ENCODE results near the gene EFCAB13. TPM values are rescaled to one million over a fixed set of nuclear protein-coding genes. Genes with fewer than 3 reads are reported as not detected.

Gene EFCAB13
- total RNA-seq, 1 donor: 6.9 TPM

GRCh38 chr17:47404006-47404405 is 80.3 kb downstream of the EFCAB13 start:
- no peak overlapping the region for H2AFZ ChIP-seq (ENCODE audit: low read length)
- no peak overlapping the region for H3K27ac ChIP-seq (ENCODE audit: low read depth, low read length)
- no peak overlapping the region for H3K4me3 ChIP-seq (ENCODE audit: insufficient read depth, low read length)
- H3K79me2 ChIP-seq (ENCODE audit: insufficient read depth, low read length): no peaks in the 10 kb centered on the region
- no peaks in the 10 kb centered on the region for H3K27me3 ChIP-seq (ENCODE audit: insufficient read depth, low read length)
- TF ChIP-seq CTCF (IDR thresholded peaks at IDR 0.05; ENCODE audit: extremely low read depth, low read depth, low read length): no peak
- no peaks in the 10 kb centered on the region for H4K20me1 ChIP-seq (ENCODE audit: insufficient read depth, low read length)
- H3K4me2 ChIP-seq (ENCODE audit: insufficient read depth, low read length): no peak overlapping the region
- no peak for DNase-seq (ENCODE audit: insufficient read length, low spot score, missing footprints)
- H3K36me3 ChIP-seq (ENCODE audit: insufficient read depth, low read length): no peaks in the 10 kb centered on the region
- no peaks in the 10 kb centered on the region for H3K9me3 ChIP-seq (ENCODE audit: low read depth, low read length)
- H3K4me1 ChIP-seq (ENCODE audit: insufficient read depth, low read length): no peaks in the 10 kb centered on the region

- Histone ChIP-seq H3K9me3 (ENCODE audit: low read depth, low read length) (no peaks in the 10 kb centered on the region), H3K36me3 (ENCODE audit: insufficient read depth, low read length) (no peaks in the 10 kb centered on the region), H3K27ac (ENCODE audit: low read depth, low read length) (no peak overlapping the region), H3K27me3 (ENCODE audit: insufficient read depth, low read length) (no peaks in the 10 kb centered on the region), H3K4me2 (ENCODE audit: insufficient read depth, low read length) (no peak overlapping the region), H3K4me1 (ENCODE audit: insufficient read depth, low read length) (no peaks in the 10 kb centered on the region), H3K4me3 (ENCODE audit: insufficient read depth, low read length) (no peak overlapping the region), H4K20me1 (ENCODE audit: insufficient read depth, low read length) (no peaks in the 10 kb centered on the region), H2AFZ (ENCODE audit: low read length) (no peak overlapping the region), H3K79me2 (ENCODE audit: insufficient read depth, low read length) (no peaks in the 10 kb centered on the region)
- TF ChIP-seq CTCF (IDR thresholded peaks at IDR 0.05; ENCODE audit: extremely low read depth, low read depth, low read length): no peak
- DNase-seq (ENCODE audit: insufficient read length, low spot score, missing footprints): no peak
Observed at GRCh38 chr17:47404875-47405274, 81.1 kb downstream of the EFCAB13 start.

- Histone ChIP-seq H3K27me3 (ENCODE audit: insufficient read depth, low read length) (no peaks in the 10 kb centered on the region), H3K9me3 (ENCODE audit: low read depth, low read length) (no peaks in the 10 kb centered on the region), H3K79me2 (ENCODE audit: insufficient read depth, low read length) (no peaks in the 10 kb centered on the region), H3K36me3 (ENCODE audit: insufficient read depth, low read length) (no peaks in the 10 kb centered on the region), H3K4me3 (ENCODE audit: insufficient read depth, low read length) (no peak overlapping the region), H4K20me1 (ENCODE audit: insufficient read depth, low read length) (no peaks in the 10 kb centered on the region), H2AFZ (ENCODE audit: low read length) (peak overlapping the region; percentile 53), H3K27ac (ENCODE audit: low read depth, low read length) (no peak overlapping the region), H3K4me1 (ENCODE audit: insufficient read depth, low read length) (no peaks in the 10 kb centered on the region), H3K4me2 (ENCODE audit: insufficient read depth, low read length) (no peak overlapping the region)
- peak; percentile 57 for DNase-seq (ENCODE audit: insufficient read length, low spot score, missing footprints)
- no peak for TF ChIP-seq CTCF (IDR thresholded peaks at IDR 0.05; ENCODE audit: extremely low read depth, low read depth, low read length)
Observed at GRCh38 chr17:47413872-47414271, 90.1 kb downstream of the EFCAB13 start.

- H2AFZ ChIP-seq (ENCODE audit: low read length): no peak overlapping the region
- DNase-seq (ENCODE audit: insufficient read length, low spot score, missing footprints): no peak
- H3K36me3 ChIP-seq (ENCODE audit: insufficient read depth, low read length): no peaks in the 10 kb centered on the region
- no peak for TF ChIP-seq CTCF (IDR thresholded peaks at IDR 0.05; ENCODE audit: extremely low read depth, low read depth, low read length)
- H3K27ac ChIP-seq (ENCODE audit: low read depth, low read length): no peak overlapping the region
- H3K4me1 ChIP-seq (ENCODE audit: insufficient read depth, low read length): no peaks in the 10 kb centered on the region
- H3K4me3 ChIP-seq (ENCODE audit: insufficient read depth, low read length): no peak overlapping the region
- no peaks in the 10 kb centered on the region for H3K79me2 ChIP-seq (ENCODE audit: insufficient read depth, low read length)
- no peaks in the 10 kb centered on the region for H3K9me3 ChIP-seq (ENCODE audit: low read depth, low read length)
- H3K27me3 ChIP-seq (ENCODE audit: insufficient read depth, low read length): no peaks in the 10 kb centered on the region
- no peaks in the 10 kb centered on the region for H4K20me1 ChIP-seq (ENCODE audit: insufficient read depth, low read length)
- no peak overlapping the region for H3K4me2 ChIP-seq (ENCODE audit: insufficient read depth, low read length)
Observed at GRCh38 chr17:47414612-47415011, 90.9 kb downstream of the EFCAB13 start.
